Thyroid gland (tissue), 4 donors: ENCODE results near the gene YAE1. TPM values are rescaled to one million over a fixed set of nuclear protein-coding genes. Genes with fewer than 3 reads are reported as not detected.

Source experiments
- DNase-seq, 2 donors: peaks; one replicate each; pipeline ENCODE4 v3.0.0-alpha.2; 2019
- H3K27ac ChIP-seq, 3 donors: fragments of 200-600 bp; sonication (generic); 1 replicate in 2 of 3; 2 replicates in 1 of 3; pipeline ENCODE4 v1.5.1; 2016 to 2019; ENCODE audit warnings: mild to moderate bottlenecking in 1 of 3, moderate library complexity in 1 of 3
- H3K27me3 ChIP-seq: fragments of 200-600 bp; sonication (generic); one replicate; pipeline ENCODE4 v1.5.1; 2019
- H3K36me3 ChIP-seq, 2 donors: fragments of 200-600 bp; sonication (generic); one replicate each; pipeline ENCODE4 v1.5.1; 2016 to 2019
- H3K4me1 ChIP-seq, 2 donors: fragments of 200-600 bp; sonication (generic); one replicate each; pipeline ENCODE4 v1.5.1; 2017 to 2019
- H3K4me3 ChIP-seq, 3 donors: fragments of 200-600 bp; sonication (generic); replicated peaks in 1 of 3; 1 replicate in 2 of 3; 2 replicates in 1 of 3; pipeline ENCODE4 v1.5.1; 2016; ENCODE audit warnings: mild to moderate bottlenecking in 1 of 3
- H3K9me3 ChIP-seq: fragments of 200-600 bp; sonication (generic); one replicate; pipeline ENCODE4 v1.5.1; 2017
- CTCF ChIP-seq, 6 experiments: fragments of 200-600 bp in 3 of 6; fragments of 450-650 bp in 3 of 6; sonication (generic) in 3 of 6; IDR thresholded peaks; one replicate each; pipeline ENCODE4 v1.5.1; 2016 to 2019; ENCODE audit warnings: antibody characterized with exemption in 6 of 6, mild to moderate bottlenecking in 2 of 6, inconsistent platforms in 1 of 6, moderate library complexity in 1 of 6
- POLR2A ChIP-seq, 2 donors: fragments of 450-650 bp; IDR thresholded peaks; one replicate each; pipeline ENCODE4 v1.6.1; 2017; ENCODE audit warnings: antibody characterized with exemption in 2 of 2, mild to moderate bottlenecking in 2 of 2, moderate library complexity in 1 of 2
- WGBS, 2 donors: methylation state at CpG; one replicate each; pipeline ENCODE4 v1.1.5; 2017; 5-methylcytosine and 5-hydroxymethylcytosine counted together
- intact Hi-C: fragments of 100-400 bp; cut with DNase I; formaldehyde crosslinking; loops from one replicate; pipeline ENCODE4 v1.15.1; 2023
- total RNA-seq, 4 donors: library from RNA; depleted of rRNA; stranded (reverse); fragments of >200 nt; gene quantifications; one replicate each; pipeline ENCODE4 v1.2.3, GENCODE V29; 2016

The YAE1 gene
- total RNA-seq, 4 donors from 2014 or later: 27.1 to 59.4 (median 33.6) TPM

DNA sequence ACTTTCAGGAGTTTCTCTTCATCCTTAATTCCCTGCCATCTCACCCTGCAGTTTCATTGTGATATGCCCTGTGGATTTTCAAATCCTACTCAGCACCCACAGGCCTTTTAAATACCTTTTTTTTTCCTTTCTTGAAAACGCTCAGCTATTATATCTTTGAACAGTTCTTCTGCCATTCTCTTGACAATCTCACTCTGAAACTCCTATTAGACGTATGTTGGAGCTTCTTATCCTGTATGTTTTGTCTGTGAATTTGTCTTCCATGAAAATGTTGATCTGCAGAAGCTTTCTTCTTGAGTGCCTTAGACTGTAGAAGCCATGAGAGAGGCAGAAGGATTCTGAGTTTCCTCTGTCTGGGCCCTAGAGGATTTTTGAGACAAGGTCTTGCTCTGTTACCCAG lies 18.9 kb upstream of the YAE1 start:
- Histone ChIP-seq H3K27me3 (no peaks in the 10 kb centered on the region), H3K4me3 (no peak overlapping the region), H3K36me3 (no peaks in the 10 kb centered on the region), H3K27ac (no peak overlapping the region), H3K4me1 (no peaks in the 10 kb centered on the region), H3K9me3 (no peaks in the 10 kb centered on the region)
- 65 to 92% methylated on average over 2 of the region's 2 CpGs for WGBS, 2 donors
- no peak for TF ChIP-seq CTCF (IDR thresholded peaks at IDR 0.05)
- TF ChIP-seq POLR2A (IDR thresholded peaks at IDR 0.05): no peak
- DNase-seq: no peak
- intact Hi-C loops: no loop called here

DNA sequence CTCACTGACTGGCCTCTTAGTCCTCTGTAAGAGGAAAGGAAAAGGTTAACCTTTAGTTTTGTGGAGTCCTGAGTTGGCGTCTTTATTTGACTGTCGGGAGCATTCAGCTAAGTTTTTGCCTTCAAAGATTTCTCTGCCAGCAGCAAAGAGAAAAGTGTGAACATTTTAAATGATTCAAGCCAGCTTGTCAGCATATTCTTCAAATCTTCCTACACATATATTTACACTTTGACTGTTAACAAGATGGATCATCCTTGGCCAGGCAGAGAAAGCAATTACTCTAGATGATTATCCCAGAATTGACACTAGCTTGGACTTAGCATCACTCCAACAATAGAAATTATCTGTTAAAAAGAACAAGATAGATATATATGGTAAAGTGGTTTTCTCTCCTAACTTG lies 15.8 kb upstream of the YAE1 start:
- H3K9me3 ChIP-seq: no peaks in the 10 kb centered on the region
- no peak for TF ChIP-seq CTCF (IDR thresholded peaks at IDR 0.05)
- no peak for TF ChIP-seq POLR2A (IDR thresholded peaks at IDR 0.05)
- no peak overlapping the region for H3K4me3 ChIP-seq
- H3K27ac ChIP-seq: no peak overlapping the region
- intact Hi-C loops: no loop called here
- no peaks in the 10 kb centered on the region for H3K27me3 ChIP-seq
- WGBS, 2 donors: 61 to 78% methylated on average over 2 of the region's 2 CpGs
- no peaks in the 10 kb centered on the region for H3K4me1 ChIP-seq
- DNase-seq: no peak
- H3K36me3 ChIP-seq: no peaks in the 10 kb centered on the region

DNA sequence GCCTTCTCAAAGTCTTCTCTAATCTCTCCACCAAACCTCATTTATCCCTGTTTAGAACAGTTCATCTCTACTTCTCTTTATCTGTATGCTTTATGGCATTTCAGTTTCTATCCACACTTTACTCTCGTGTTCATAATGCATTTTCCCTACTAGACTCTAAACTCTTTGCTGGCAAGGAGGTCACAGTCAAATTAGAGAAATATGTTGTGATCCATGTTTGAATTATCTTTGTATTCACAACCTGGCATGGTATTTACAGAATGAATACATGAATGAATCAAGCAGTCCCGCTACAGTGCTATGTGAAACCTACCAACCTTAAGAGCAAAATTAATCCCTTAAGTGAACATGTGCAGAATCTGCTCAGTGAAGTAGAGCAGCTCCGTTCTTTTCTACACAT lies 12.8 kb upstream of the YAE1 start:
- intact Hi-C loops: no loop called here
- whole genome bisulfite sequencing, 2 donors: 79 to 85% methylated on average over 3 of the region's 3 CpGs
- no peaks in the 10 kb centered on the region for H3K9me3 ChIP-seq
- TF ChIP-seq CTCF (IDR thresholded peaks at IDR 0.05) (no peak), POLR2A (IDR thresholded peaks at IDR 0.05) (no peak)
- no peaks in the 10 kb centered on the region for H3K4me1 ChIP-seq
- no peak overlapping the region for H3K27ac ChIP-seq
- no peaks in the 10 kb centered on the region for H3K36me3 ChIP-seq
- H3K4me3 ChIP-seq: no peak overlapping the region
- DNase-seq: no peak
- H3K27me3 ChIP-seq: no peaks in the 10 kb centered on the region

DNA sequence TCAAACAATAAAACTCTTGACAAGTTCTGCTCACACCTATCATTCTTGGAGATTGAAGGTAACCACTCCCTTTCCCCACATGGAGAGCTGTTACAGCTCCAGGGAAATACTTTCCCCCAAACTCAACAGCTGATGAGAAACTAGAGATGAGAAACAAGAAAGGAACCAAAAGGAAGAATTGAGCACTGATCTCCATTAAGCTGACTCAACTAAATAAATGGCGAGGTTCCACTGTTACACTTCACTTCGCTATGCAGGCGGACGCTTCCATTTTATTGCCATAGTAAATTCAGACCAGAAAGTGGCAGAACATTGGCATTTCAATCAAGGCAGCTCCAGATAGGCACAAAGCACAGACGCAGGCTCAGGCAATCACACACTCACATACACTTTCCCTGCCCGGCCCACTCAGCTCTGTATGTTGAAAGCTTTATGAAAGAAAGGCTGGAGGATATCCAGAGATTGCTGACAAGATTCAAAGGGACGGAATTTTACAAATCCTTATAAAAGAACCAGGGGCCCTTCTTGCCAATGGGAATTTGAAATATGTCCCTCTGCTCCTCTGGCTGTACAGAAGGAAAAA lies 11.5 kb upstream of the YAE1 start:
- Histone ChIP-seq H3K4me1 (no peaks in the 10 kb centered on the region), H3K27ac (no peak overlapping the region), H3K4me3 (no peak overlapping the region), H3K36me3 (no peaks in the 10 kb centered on the region), H3K27me3 (no peaks in the 10 kb centered on the region), H3K9me3 (no peaks in the 10 kb centered on the region)
- TF ChIP-seq CTCF (IDR thresholded peaks at IDR 0.05) (no peak), POLR2A (IDR thresholded peaks at IDR 0.05) (no peak)
- DNase-seq: no peak
- 82 to 86% methylated on average over 7 of the region's 7 CpGs for WGBS, 2 donors
- intact Hi-C loops: no loop called here

DNA sequence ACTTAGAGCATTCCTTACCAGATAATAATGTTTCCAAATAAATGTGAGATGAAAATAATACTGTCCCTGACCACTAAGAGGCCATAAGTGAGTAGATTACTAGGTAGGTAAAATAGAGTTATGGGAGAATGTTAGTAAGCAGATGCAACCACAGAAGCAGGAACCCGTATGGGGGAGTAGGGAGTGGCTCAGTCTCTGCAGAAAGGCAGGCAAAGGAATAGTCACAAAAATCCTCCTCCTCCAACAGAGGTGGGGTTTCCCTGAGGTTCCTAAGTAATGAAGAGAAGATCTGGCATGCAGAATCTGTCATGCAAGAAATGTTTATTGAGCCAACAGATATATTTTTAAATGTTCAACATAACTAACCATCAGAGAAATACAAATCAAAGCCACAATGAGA lies 9.0 kb upstream of the YAE1 start:
- intact Hi-C loops: no loop called here
- 39 to 52% methylated on average over 1 of the region's 1 CpG for WGBS, 2 donors
- no peaks in the 10 kb centered on the region for H3K4me1 ChIP-seq

More for the DNA sequence above, 9.0 kb upstream of the YAE1 start:
- no peaks in the 10 kb centered on the region for H3K36me3 ChIP-seq
- DNase-seq: no peak
- H3K9me3 ChIP-seq: no peaks in the 10 kb centered on the region
- no peaks in the 10 kb centered on the region for H3K27me3 ChIP-seq
- H3K4me3 ChIP-seq: no peak overlapping the region
- H3K27ac ChIP-seq: no peak overlapping the region
- TF ChIP-seq POLR2A (IDR thresholded peaks at IDR 0.05) (no peak), CTCF (IDR thresholded peaks at IDR 0.05) (no peak)
